WTC11 (cell line): ENCODE results near the gene MTMR3. TPM values are rescaled to one million over a fixed set of nuclear protein-coding genes. Genes with fewer than 3 reads are reported as not detected.
A peak's percentile ranks its signal among the peaks of the same experiment; 100 is the strongest.

Source experiments
- ATAC-seq: fragments of 200-7000 bp; cut with Tn5 transposase; 2 replicates; pipeline ENCODE4 v1.10.0; 2021; ENCODE audit warnings: mild to moderate bottlenecking, moderate library complexity
- Bru-seq: library from RNA; stranded (reverse); fragments of 400-500 nt; gene quantifications from one replicate; lab custom pipeline; 2021; lab: Mats Ljungman, UMichigan
- CTCF ChIA-PET: fragments of 300-600 bp; sonication (Branson Sonifier 250); formaldehyde crosslinking; loops from one replicate; lab custom pipeline; 2021; ENCODE audit warnings: antibody characterized with exemption; lab: Charles Lee
- POLR2A ChIA-PET: fragments of 350-600 bp; sonication (Branson Sonifier 250); formaldehyde crosslinking; loops from one replicate; lab custom pipeline; 2021; ENCODE audit warnings: antibody characterized with exemption; lab: Charles Lee
- DNase-seq: peaks from one replicate; pipeline ENCODE4 v3.0.0; 2021; ENCODE audit warnings: low spot score
- H3K27ac Mint-ChIP-seq: 2 replicates; pipeline ENCODE4 v1.8.0; 2021; ENCODE audit warnings: mixed read lengths
- H3K27me3 Mint-ChIP-seq: 2 replicates; pipeline ENCODE4 v1.8.0; 2021; ENCODE audit warnings: low read depth, mild to moderate bottlenecking, moderate library complexity, mixed read lengths
- H3K36me3 Mint-ChIP-seq: 2 replicates; pipeline ENCODE4 v1.8.0; 2021; ENCODE audit warnings: mixed read lengths
- H3K4me1 Mint-ChIP-seq: 2 replicates; pipeline ENCODE4 v1.8.0; 2022; ENCODE audit warnings: mixed read lengths
- H3K4me3 Mint-ChIP-seq: 2 replicates; pipeline ENCODE4 v1.8.0; 2021; ENCODE audit warnings: mild to moderate bottlenecking, moderate library complexity, mixed read lengths
- H3K9me3 Mint-ChIP-seq: 2 replicates; pipeline ENCODE4 v1.8.0; 2021; ENCODE audit warnings: mixed read lengths
- CREM ChIP-seq: sonication (generic); formaldehyde crosslinking; IDR thresholded peaks from 2 replicates; pipeline ENCODE4 v1.8.1; 2022; ENCODE audit warnings: mild to moderate bottlenecking, missing genetic modification reagents, moderate library complexity
- E2F5 ChIP-seq: sonication (generic); formaldehyde crosslinking; IDR thresholded peaks from 2 replicates; pipeline ENCODE4 v1.8.1; 2022; ENCODE audit warnings: mild to moderate bottlenecking, moderate library complexity, missing genetic modification reagents
- ELF4 ChIP-seq: sonication (generic); formaldehyde crosslinking; IDR thresholded peaks from 2 replicates; pipeline ENCODE4 v1.8.1; 2022; ENCODE audit warnings: low read depth, mild to moderate bottlenecking, moderate library complexity, missing genetic modification reagents
- FOXK1 ChIP-seq: sonication (generic); formaldehyde crosslinking; IDR thresholded peaks from 2 replicates; pipeline ENCODE4 v1.8.0; 2022; ENCODE audit warnings: mild to moderate bottlenecking, moderate library complexity, missing genetic modification reagents
- GABPB1 ChIP-seq: sonication (generic); formaldehyde crosslinking; IDR thresholded peaks from 2 replicates; pipeline ENCODE4 v1.8.1; 2023; ENCODE audit warnings: mild to moderate bottlenecking, missing genetic modification reagents
- GRHL2 ChIP-seq: fragments of 250-450 bp; sonication (Bioruptor Pico); IDR thresholded peaks from 2 replicates; pipeline ENCODE4 v1.8.0; 2022; ENCODE audit warnings: mild to moderate bottlenecking, moderate library complexity; ENCODE audit not compliant: insufficient replicate concordance, severe bottlenecking
- HMGA2 ChIP-seq: fragments of 250-450 bp; sonication (Bioruptor Pico); IDR thresholded peaks from 2 replicates; pipeline ENCODE4 v1.4.0; 2021; ENCODE audit warnings: mild to moderate bottlenecking, moderate library complexity
- IRF1 ChIP-seq: sonication (generic); formaldehyde crosslinking; IDR thresholded peaks from 2 replicates; pipeline ENCODE4 v1.8.0; 2023; ENCODE audit warnings: missing genetic modification reagents
- IRF2 ChIP-seq: sonication (generic); formaldehyde crosslinking; IDR thresholded peaks from 2 replicates; pipeline ENCODE4 v1.8.0; 2022; ENCODE audit warnings: low read depth, missing genetic modification reagents, borderline replicate concordance
- MAX ChIP-seq: sonication (generic); formaldehyde crosslinking; IDR thresholded peaks from 2 replicates; pipeline ENCODE4 v1.8.0; 2022; ENCODE audit warnings: mild to moderate bottlenecking, missing genetic modification reagents
- SP1 ChIP-seq: sonication (generic); formaldehyde crosslinking; conservative IDR thresholded peaks from 2 replicates; pipeline ENCODE4 v1.8.1; 2022; ENCODE audit warnings: missing genetic modification reagents
- TCF7 ChIP-seq: sonication (generic); formaldehyde crosslinking; IDR thresholded peaks from 2 replicates; pipeline ENCODE4 v1.8.0; 2022; ENCODE audit warnings: mild to moderate bottlenecking, low read depth, missing genetic modification reagents, moderate library complexity
- ZNF121 ChIP-seq: sonication (generic); formaldehyde crosslinking; IDR thresholded peaks from 2 replicates; pipeline ENCODE4 v1.8.0; 2023; ENCODE audit warnings: missing genetic modification reagents
- ZNF396 ChIP-seq: fragments of 250-450 bp; sonication (Bioruptor Pico); IDR thresholded peaks from 2 replicates; pipeline ENCODE4 v1.8.0; 2021; ENCODE audit warnings: mild to moderate bottlenecking, moderate library complexity, borderline replicate concordance
- ZNF425 ChIP-seq: fragments of 250-450 bp; sonication (Bioruptor Pico); conservative IDR thresholded peaks from 2 replicates; pipeline ENCODE4 v1.9.0; 2021; ENCODE audit warnings: mild to moderate bottlenecking
- ZNF671 ChIP-seq: fragments of 250-450 bp; sonication (Bioruptor Pico); IDR thresholded peaks from 2 replicates; pipeline ENCODE4 v1.8.0; 2021; ENCODE audit warnings: mild to moderate bottlenecking
- long read RNA-seq, 3 experiments: library from RNA in 1 of 3; library from capped mRNA in 1 of 3; library from polyadenylated mRNA in 1 of 3; unstranded in 2 of 3; stranded (forward) in 1 of 3; transcript quantifications; one replicate each; pipeline ENCODE4 v2.0.0, GENCODE V29; 2021
- total RNA-seq: library from RNA; stranded (reverse); gene quantifications from 3 replicates; pipeline ENCODE4 v1.2.3, GENCODE V29; 2021
- TF ChIP-seq, protein P1 (sequence below): fragments of 250-450 bp; sonication (Bioruptor Pico); IDR thresholded peaks from 2 replicates; pipeline ENCODE4 v1.9.0; 2021; ENCODE audit warnings: mild to moderate bottlenecking
- TF ChIP-seq, protein P2 (sequence below): sonication (generic); formaldehyde crosslinking; IDR thresholded peaks from 2 replicates; pipeline ENCODE4 v1.8.1; 2023; ENCODE audit warnings: mild to moderate bottlenecking, missing genetic modification reagents, moderate library complexity
- TF ChIP-seq, protein P3 (sequence below): fragments of 250-450 bp; sonication (Bioruptor Pico); IDR thresholded peaks from 2 replicates; pipeline ENCODE4 v1.9.0; 2021; ENCODE audit warnings: mild to moderate bottlenecking, borderline replicate concordance
- TF ChIP-seq, protein P4 (sequence below): sonication (generic); formaldehyde crosslinking; conservative IDR thresholded peaks from 2 replicates; pipeline ENCODE4 v1.8.1; 2022; ENCODE audit warnings: mild to moderate bottlenecking, missing genetic modification reagents
- TF ChIP-seq, protein P5 (sequence below): sonication (generic); formaldehyde crosslinking; IDR thresholded peaks from 2 replicates; pipeline ENCODE4 v1.8.1; 2023; ENCODE audit warnings: mild to moderate bottlenecking, moderate library complexity, missing genetic modification reagents

Gene MTMR3
- total RNA-seq (17.0 to 19.5 TPM (median 19.2 TPM) in 3 replicates), Bru-seq, nascent RNA (percentile 68 among the genes with signal in this experiment)
- long read RNA-seq, experiment 1, full-length matches to known transcripts, result 24 of 58 reads
- long read RNA-seq, experiment 1, partial matches to known transcripts, result 18 of 58 reads
- long read RNA-seq, experiment 1, other reads (novel, unspliced or antisense), result 16 of 58 reads
- long read RNA-seq, experiment 2, full-length matches to known transcripts, result 1 of 21 reads
- long read RNA-seq, experiment 2, partial matches to known transcripts, result 16 of 21 reads
- long read RNA-seq, experiment 2, other reads (novel, unspliced or antisense), result 4 of 21 reads
- long read RNA-seq, experiment 3, partial matches to known transcripts, result 0 of 1 reads
- long read RNA-seq, experiment 3, other reads (novel, unspliced or antisense), result 1 of 1 reads

- ChIA-PET POLR2A (interaction anchor here (0.5 to 0.8 kb wide), 4 partner anchors 45 to 514 kb away, joined by 3 read pairs; partner anchors contain the start of gene ASCC2), CTCF (interaction anchor here (0.6 to 2.9 kb wide), 14 partner anchors 11 to 294 kb away, joined by 3 to 15 read pairs (median 4); partner anchors contain the start of genes ASCC2 and HORMAD2)
- DNase-seq (peak; percentile 96), ATAC-seq (peak; percentile 81)
- peak within 1 kb of the TSS; percentile 35 for H3K27ac Mint-ChIP-seq
- H3K4me1 Mint-ChIP-seq, result peaks cover 6% of the 10 kb centered on the region
- peak within 1 kb of the TSS; percentile 83; the same call in 1 of the 2 replicates for H3K4me3 Mint-ChIP-seq
- peaks cover 8% of the 10 kb centered on the region; the same call in 1 of the 2 replicates for H3K27me3 Mint-ChIP-seq
- peaks cover 6% of the 10 kb centered on the region; the same call in 1 of the 2 replicates for H3K9me3 Mint-ChIP-seq
- H3K36me3 Mint-ChIP-seq, result no peaks in the 10 kb centered on the region
- no peak for TF ChIP-seq TCF7
- TF ChIP-seq ZNF671, result no peak
- TF ChIP-seq, protein P1, sequence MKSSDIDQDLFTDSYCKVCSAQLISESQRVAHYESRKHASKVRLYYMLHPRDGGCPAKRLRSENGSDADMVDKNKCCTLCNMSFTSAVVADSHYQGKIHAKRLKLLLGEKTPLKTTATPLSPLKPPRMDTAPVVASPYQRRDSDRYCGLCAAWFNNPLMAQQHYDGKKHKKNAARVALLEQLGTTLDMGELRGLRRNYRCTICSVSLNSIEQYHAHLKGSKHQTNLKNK, result no peak
- no peak for TF ChIP-seq IRF2 (CRISPR knock-in tag)
- TF ChIP-seq ZNF121 (CRISPR knock-in tag), result no peak
- TF ChIP-seq, protein P2, sequence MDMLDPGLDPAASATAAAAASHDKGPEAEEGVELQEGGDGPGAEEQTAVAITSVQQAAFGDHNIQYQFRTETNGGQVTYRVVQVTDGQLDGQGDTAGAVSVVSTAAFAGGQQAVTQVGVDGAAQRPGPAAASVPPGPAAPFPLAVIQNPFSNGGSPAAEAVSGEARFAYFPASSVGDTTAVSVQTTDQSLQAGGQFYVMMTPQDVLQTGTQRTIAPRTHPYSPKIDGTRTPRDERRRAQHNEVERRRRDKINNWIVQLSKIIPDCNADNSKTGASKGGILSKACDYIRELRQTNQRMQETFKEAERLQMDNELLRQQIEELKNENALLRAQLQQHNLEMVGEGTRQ, result peak; percentile 20; the same call in 1 of the 2 replicates
- TF ChIP-seq, protein P3, sequence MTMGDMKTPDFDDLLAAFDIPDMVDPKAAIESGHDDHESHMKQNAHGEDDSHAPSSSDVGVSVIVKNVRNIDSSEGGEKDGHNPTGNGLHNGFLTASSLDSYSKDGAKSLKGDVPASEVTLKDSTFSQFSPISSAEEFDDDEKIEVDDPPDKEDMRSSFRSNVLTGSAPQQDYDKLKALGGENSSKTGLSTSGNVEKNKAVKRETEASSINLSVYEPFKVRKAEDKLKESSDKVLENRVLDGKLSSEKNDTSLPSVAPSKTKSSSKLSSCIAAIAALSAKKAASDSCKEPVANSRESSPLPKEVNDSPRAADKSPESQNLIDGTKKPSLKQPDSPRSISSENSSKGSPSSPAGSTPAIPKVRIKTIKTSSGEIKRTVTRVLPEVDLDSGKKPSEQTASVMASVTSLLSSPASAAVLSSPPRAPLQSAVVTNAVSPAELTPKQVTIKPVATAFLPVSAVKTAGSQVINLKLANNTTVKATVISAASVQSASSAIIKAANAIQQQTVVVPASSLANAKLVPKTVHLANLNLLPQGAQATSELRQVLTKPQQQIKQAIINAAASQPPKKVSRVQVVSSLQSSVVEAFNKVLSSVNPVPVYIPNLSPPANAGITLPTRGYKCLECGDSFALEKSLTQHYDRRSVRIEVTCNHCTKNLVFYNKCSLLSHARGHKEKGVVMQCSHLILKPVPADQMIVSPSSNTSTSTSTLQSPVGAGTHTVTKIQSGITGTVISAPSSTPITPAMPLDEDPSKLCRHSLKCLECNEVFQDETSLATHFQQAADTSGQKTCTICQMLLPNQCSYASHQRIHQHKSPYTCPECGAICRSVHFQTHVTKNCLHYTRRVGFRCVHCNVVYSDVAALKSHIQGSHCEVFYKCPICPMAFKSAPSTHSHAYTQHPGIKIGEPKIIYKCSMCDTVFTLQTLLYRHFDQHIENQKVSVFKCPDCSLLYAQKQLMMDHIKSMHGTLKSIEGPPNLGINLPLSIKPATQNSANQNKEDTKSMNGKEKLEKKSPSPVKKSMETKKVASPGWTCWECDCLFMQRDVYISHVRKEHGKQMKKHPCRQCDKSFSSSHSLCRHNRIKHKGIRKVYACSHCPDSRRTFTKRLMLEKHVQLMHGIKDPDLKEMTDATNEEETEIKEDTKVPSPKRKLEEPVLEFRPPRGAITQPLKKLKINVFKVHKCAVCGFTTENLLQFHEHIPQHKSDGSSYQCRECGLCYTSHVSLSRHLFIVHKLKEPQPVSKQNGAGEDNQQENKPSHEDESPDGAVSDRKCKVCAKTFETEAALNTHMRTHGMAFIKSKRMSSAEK (CRISPR knock-in tag), result no peak
- peak; percentile 75; the same call in 1 of the 2 replicates for TF ChIP-seq CREM (CRISPR knock-in tag)
- no peak for TF ChIP-seq GRHL2 (CRISPR knock-in tag)
- TF ChIP-seq GABPB1, result no peak
- TF ChIP-seq IRF1 (CRISPR knock-in tag), result no peak
- TF ChIP-seq ZNF425 (CRISPR knock-in tag), result no peak
- peak; percentile 30; the same call in 1 of the 2 replicates for TF ChIP-seq MAX (CRISPR knock-in tag)
- TF ChIP-seq FOXK1 (CRISPR knock-in tag), result peak; percentile 94
- peak; percentile 79 for TF ChIP-seq SP1 (CRISPR knock-in tag)
- no peak for TF ChIP-seq ZNF396
- TF ChIP-seq E2F5 (CRISPR knock-in tag), result peak; percentile 73; the same call in 1 of the 2 replicates
- TF ChIP-seq, protein P4, sequence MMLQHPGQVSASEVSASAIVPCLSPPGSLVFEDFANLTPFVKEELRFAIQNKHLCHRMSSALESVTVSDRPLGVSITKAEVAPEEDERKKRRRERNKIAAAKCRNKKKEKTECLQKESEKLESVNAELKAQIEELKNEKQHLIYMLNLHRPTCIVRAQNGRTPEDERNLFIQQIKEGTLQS (CRISPR knock-in tag), result no peak
- TF ChIP-seq, protein P5, sequence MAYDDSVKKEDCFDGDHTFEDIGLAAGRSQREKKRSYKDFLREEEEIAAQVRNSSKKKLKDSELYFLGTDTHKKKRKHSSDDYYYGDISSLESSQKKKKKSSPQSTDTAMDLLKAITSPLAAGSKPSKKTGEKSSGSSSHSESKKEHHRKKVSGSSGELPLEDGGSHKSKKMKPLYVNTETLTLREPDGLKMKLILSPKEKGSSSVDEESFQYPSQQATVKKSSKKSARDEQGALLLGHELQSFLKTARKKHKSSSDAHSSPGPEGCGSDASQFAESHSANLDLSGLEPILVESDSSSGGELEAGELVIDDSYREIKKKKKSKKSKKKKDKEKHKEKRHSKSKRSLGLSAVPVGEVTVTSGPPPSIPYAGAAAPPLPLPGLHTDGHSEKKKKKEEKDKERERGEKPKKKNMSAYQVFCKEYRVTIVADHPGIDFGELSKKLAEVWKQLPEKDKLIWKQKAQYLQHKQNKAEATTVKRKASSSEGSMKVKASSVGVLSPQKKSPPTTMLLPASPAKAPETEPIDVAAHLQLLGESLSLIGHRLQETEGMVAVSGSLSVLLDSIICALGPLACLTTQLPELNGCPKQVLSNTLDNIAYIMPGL (CRISPR knock-in tag), result peak; percentile 88
- TF ChIP-seq HMGA2 (CRISPR knock-in tag), result no peak
- TF ChIP-seq ELF4, result 0 out of 2 replicates have a peak, but pooled peaks have one; percentile 29
Measured at GRCh38 chr22:29883045-29883774, at the start of gene MTMR3. TSS of gene MTMR3 (plus strand) at chr22:29883174. CDS start at chr22:29971060, 87,886 bp downstream.
